GM23338 (cell line): ENCODE results near the gene CCR8.

Experiments used
- CTCF ChIP-seq, 2 experiments: fragments of 200-600 bp in 1 of 2; sonication (generic) in 1 of 2; conservative IDR thresholded peaks; 2 replicates each; pipeline versions ENCODE4 v1.5.1 to v1.6.1; 2016 to 2017; ENCODE audit warnings: antibody characterized with exemption in 2 of 2, low read depth in 2 of 2, mild to moderate bottlenecking in 2 of 2, moderate library complexity in 1 of 2
- JUNB ChIP-seq: IDR thresholded peaks from one replicate; pipeline ENCODE4 v1.6.1; 2016; ENCODE audit warnings: antibody characterized with exemption; ENCODE audit not compliant: unreplicated experiment
- POLR2AphosphoS5 ChIP-seq: IDR thresholded peaks from 2 replicates; pipeline ENCODE4 v1.6.1; 2016; ENCODE audit warnings: antibody characterized with exemption, low read depth

- TF ChIP-seq JUNB: no peak
- no peak for TF ChIP-seq CTCF (conservative IDR thresholded peaks at IDR 0.05; ENCODE audit: low read depth in 2 of 2)
- TF ChIP-seq POLR2AphosphoS5: no peak
These were observed 39.3 kb upstream of the CCR8 start for GRCh38 chr3:39290255-39290654.
